ENCODE results near the gene PSME1. TPM values are rescaled to one million over a fixed set of nuclear protein-coding genes. Genes with fewer than 3 reads are reported as not detected.

The PSME1 gene
- total and polyA plus RNA-seq, 10 of the 15 experiments (the other 5 are each of a cell fraction or from before 2014, with no cell fraction given), result 250 to 1,378 (median 412) TPM

- no peak for TF ChIP-seq BCL11A (IDR thresholded peaks at IDR 0.05; ENCODE audit: low read depth, low read length)
- TF ChIP-seq JUNB (IDR thresholded peaks at IDR 0.05), result no peak
- TF ChIP-seq ZBED1 (IDR thresholded peaks at IDR 0.05; ENCODE audit: borderline replicate concordance), result no peak
- no peak for TF ChIP-seq FOXK2 (IDR thresholded peaks at IDR 0.05)
- TF ChIP-seq NBN (IDR thresholded peaks at IDR 0.05), result no peak
- no peak for TF ChIP-seq KLF5 (IDR thresholded peaks at IDR 0.05; ENCODE audit: partially characterized antibody)
- TF ChIP-seq EED (IDR thresholded peaks at IDR 0.05; ENCODE audit: low read depth), result no peak
- TF ChIP-seq, protein P1, sequence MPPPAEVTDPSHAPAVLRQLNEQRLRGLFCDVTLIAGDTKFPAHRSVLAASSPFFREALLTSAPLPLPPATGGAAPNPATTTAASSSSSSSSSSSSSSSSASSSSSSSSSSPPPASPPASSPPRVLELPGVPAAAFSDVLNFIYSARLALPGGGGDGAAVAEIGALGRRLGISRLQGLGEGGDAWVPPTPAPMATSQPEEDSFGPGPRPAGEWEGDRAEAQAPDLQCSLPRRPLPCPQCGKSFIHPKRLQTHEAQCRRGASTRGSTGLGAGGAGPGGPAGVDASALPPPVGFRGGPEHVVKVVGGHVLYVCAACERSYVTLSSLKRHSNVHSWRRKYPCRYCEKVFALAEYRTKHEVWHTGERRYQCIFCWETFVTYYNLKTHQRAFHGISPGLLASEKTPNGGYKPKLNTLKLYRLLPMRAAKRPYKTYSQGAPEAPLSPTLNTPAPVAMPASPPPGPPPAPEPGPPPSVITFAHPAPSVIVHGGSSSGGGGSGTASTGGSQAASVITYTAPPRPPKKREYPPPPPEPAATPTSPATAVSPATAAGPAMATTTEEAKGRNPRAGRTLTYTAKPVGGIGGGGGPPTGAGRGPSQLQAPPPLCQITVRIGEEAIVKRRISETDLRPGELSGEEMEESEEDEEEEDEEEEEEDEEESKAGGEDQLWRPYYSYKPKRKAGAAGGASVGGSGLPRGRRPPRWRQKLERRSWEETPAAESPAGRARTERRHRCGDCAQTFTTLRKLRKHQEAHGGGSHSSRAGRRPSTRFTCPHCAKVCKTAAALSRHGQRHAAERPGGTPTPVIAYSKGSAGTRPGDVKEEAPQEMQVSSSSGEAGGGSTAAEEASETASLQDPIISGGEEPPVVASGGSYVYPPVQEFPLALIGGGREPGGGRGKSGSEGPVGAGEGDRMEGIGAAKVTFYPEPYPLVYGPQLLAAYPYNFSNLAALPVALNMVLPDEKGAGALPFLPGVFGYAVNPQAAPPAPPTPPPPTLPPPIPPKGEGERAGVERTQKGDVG (CRISPR knock-in tag; IDR thresholded peaks at IDR 0.05), result no peak
Measured at GRCh38 chr14:24133735-24134134, 2.3 kb upstream of the PSME1 start (continued).

GRCh38 chr14:24135584-24135833 lies 485 bp upstream of the PSME1 start:
- H3K9ac ChIP-seq (ENCODE audit: control insufficient read depth, insufficient read depth, low read length), result peak overlapping the region; percentile 71
- FAIRE-seq (no peak), ATAC-seq (no peak), DNase-seq (ENCODE audit: low read depth, low spot score) (no peak)
- WGBS (ENCODE audit: insufficient coverage, insufficient replicate concordance, low lambda C conversion rate, missing lambda C conversion rate), result 1% methylated on average over 9 of the region's 9 CpGs
- CTCF ChIA-PET, result interaction anchor here (1.0 to 4.9 kb wide), 7 partner anchors 11 to 171 kb away, joined by 3 to 39 read pairs (median 5); partner anchors contain the start of genes DCAF11, IRF9, NRL and PSME2
- peak overlapping the region; percentile 66 for H3K4me3 ChIP-seq
- H2AFZ ChIP-seq (ENCODE audit: control insufficient read depth, low read depth, low read length), result peak overlapping the region; percentile 83
- SMC1A ChIA-PET (ENCODE audit: uncharacterized antibody, unreplicated experiment), result interaction anchor here (1.5 to 7.7 kb wide), 6 partner anchors 10 to 107 kb away, joined by 5 to 70 read pairs (median 20); partner anchors contain the start of genes DCAF11, IRF9, NRL and PSME2
- intact Hi-C loops (cut with micrococcal nuclease; ENCODE audit: unreplicated experiment) (no loop called here), in situ Hi-C loops (cut with MboI) (no loop called here)
- peak overlapping the region; percentile 68; the same call in 1 of the 2 replicates for H3K27ac ChIP-seq (ENCODE audit: control insufficient read depth, insufficient read depth)
- BruUV-seq (replicated peaks), result no TSS peak
- RAD21 ChIA-PET (ENCODE audit: unreplicated experiment), result interaction anchor here (1.0 to 6.8 kb wide), 13 partner anchors 8 to 110 kb away, joined by 3 to 69 read pairs (median 8); partner anchors contain the start of genes DCAF11, IRF9, MDP1 and NRL
- H3K79me2 ChIP-seq (ENCODE audit: control insufficient read depth, insufficient read depth, low read length), result peaks cover 46% of the 10 kb centered on the region
- peaks cover 40% of the 10 kb centered on the region for H3K4me1 ChIP-seq (ENCODE audit: control insufficient read depth, insufficient read depth, low read length)
- no peaks in the 10 kb centered on the region for H4K20me1 ChIP-seq (ENCODE audit: control insufficient read depth, insufficient read depth)
- peaks cover 8 to 12% of the 10 kb centered on the region in 2 experiments; a peak in 3 of 4 replicates for H3K36me3 ChIP-seq (ENCODE audit: control insufficient read depth in 2 of 2, insufficient read depth in 2 of 2, low read length in 1 of 2)
- POLR2A ChIA-PET, result interaction anchor here (0.8 to 11.6 kb wide), 15 partner anchors 9 to 135 kb away, joined by 3 to 276 read pairs (median 6); partner anchors contain the start of genes DCAF11, IPO4, IRF9 and NRL
- H3K4me2 ChIP-seq (ENCODE audit: control insufficient read depth, insufficient read depth), result peak overlapping the region; percentile 82
- no peaks in the 10 kb centered on the region for H3K9me3 ChIP-seq (replicated peaks; ENCODE audit: control insufficient read depth, insufficient read depth, low read length)
- H3K27me3 ChIP-seq (replicated peaks in 1 of 2; ENCODE audit: control insufficient read depth in 2 of 2, insufficient read depth in 2 of 2, low read length in 1 of 2), result no peaks in the 10 kb centered on the region
- TF ChIP-seq SMAD5 (IDR thresholded peaks at IDR 0.05; ENCODE audit: low read depth) (0 out of 2 replicates have a peak, but pooled peaks have one; percentile 0), RB1 (IDR thresholded peaks at IDR 0.05; ENCODE audit: borderline replicate concordance) (peak; percentile 61; the same call in 1 of the 2 replicates), IKZF2 (IDR thresholded peaks at IDR 0.05) (peak; percentile 5 to 41; a peak in 1 of 4 replicates), RCOR1 (conservative IDR thresholded peaks at IDR 0.05; ENCODE audit: low read depth, low read length) (no peak), ZNF687 (IDR thresholded peaks at IDR 0.05) (0 out of 2 replicates have a peak, but pooled peaks have one; percentile 17)
- TF ChIP-seq, protein P2, sequence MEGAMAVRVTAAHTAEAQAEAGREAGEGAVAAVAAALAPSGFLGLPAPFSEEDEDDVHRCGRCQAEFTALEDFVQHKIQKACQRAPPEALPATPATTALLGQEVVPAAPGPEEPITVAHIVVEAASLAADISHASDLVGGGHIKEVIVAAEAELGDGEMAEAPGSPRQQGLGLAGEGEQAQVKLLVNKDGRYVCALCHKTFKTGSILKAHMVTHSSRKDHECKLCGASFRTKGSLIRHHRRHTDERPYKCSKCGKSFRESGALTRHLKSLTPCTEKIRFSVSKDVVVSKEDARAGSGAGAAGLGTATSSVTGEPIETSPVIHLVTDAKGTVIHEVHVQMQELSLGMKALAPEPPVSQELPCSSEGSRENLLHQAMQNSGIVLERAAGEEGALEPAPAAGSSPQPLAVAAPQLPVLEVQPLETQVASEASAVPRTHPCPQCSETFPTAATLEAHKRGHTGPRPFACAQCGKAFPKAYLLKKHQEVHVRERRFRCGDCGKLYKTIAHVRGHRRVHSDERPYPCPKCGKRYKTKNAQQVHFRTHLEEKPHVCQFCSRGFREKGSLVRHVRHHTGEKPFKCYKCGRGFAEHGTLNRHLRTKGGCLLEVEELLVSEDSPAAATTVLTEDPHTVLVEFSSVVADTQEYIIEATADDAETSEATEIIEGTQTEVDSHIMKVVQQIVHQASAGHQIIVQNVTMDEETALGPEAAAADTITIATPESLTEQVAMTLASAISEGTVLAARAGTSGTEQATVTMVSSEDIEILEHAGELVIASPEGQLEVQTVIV (IDR thresholded peaks at IDR 0.05; ENCODE audit: borderline replicate concordance, partially characterized antibody), result no peak
